ENCODE results near the gene DYRK1A. TPM values are rescaled to one million over a fixed set of nuclear protein-coding genes. Genes with fewer than 3 reads are reported as not detected.

Gene DYRK1A
- total and polyA plus RNA-seq, 7 donors: 21.5 to 105 (median 79.9) TPM

- no peaks in the 10 kb centered on the region for H3K9me3 ChIP-seq
- TF ChIP-seq CTCF (IDR thresholded peaks at IDR 0.05): no peak
- H3K4me1 ChIP-seq: peaks cover 81% of the 10 kb centered on the region
- intact Hi-C loops (cut with DNase I): no loop called here
- 17 to 21% (median 19%) methylated on average over 3 of the region's 3 CpGs for WGBS, 3 donors
- H3K27ac ChIP-seq: peak overlapping the region; percentile 84
- no peaks in the 10 kb centered on the region for H3K27me3 ChIP-seq (ENCODE audit: insufficient read depth in 3 of 3, low read length in 2 of 3)
- no peaks in the 10 kb centered on the region for H3K36me3 ChIP-seq (ENCODE audit: insufficient read depth in 1 of 2, low read depth in 1 of 2)
- DNase-seq: no peak
- peak overlapping the region; percentile 50 for H3K4me3 ChIP-seq
- peak in 1 of 4 donors; percentile 8 for ATAC-seq
Observed at GRCh38 chr21:37435711-37436110, 69.1 kb downstream of the DYRK1A start.

- WGBS, 3 donors: 27 to 39% (median 28%) methylated on average over 2 of the region's 2 CpGs
- no peak for TF ChIP-seq CTCF (IDR thresholded peaks at IDR 0.05)
- intact Hi-C loops (cut with DNase I): no loop called here
- no peaks in the 10 kb centered on the region for H3K27me3 ChIP-seq (ENCODE audit: insufficient read depth in 3 of 3, low read length in 2 of 3)
- no peaks in the 10 kb centered on the region for H3K36me3 ChIP-seq (ENCODE audit: insufficient read depth in 1 of 2, low read depth in 1 of 2)
- DNase-seq (no peak), ATAC-seq (peak; percentile 88 to 90 (median 89))
- peaks cover 81% of the 10 kb centered on the region for H3K4me1 ChIP-seq
- H3K9me3 ChIP-seq: no peaks in the 10 kb centered on the region
- peak overlapping the region; percentile 50 for H3K4me3 ChIP-seq
- H3K27ac ChIP-seq: peak overlapping the region; percentile 84
Observed at GRCh38 chr21:37436174-37436573, 69.6 kb downstream of the DYRK1A start.

GRCh38 chr21:37437376-37438080 is 71.0 kb downstream of the DYRK1A start:
- Histone ChIP-seq H3K27me3 (ENCODE audit: insufficient read depth in 3 of 3, low read length in 2 of 3) (no peaks in the 10 kb centered on the region), H3K9me3 (no peaks in the 10 kb centered on the region), H3K4me1 (peaks cover 81% of the 10 kb centered on the region), H3K4me3 (no peak overlapping the region), H3K36me3 (ENCODE audit: insufficient read depth in 1 of 2, low read depth in 1 of 2) (no peaks in the 10 kb centered on the region), H3K27ac (peak overlapping the region; percentile 84)
- DNase-seq (no peak), ATAC-seq (no peak)
- no peak for TF ChIP-seq CTCF (IDR thresholded peaks at IDR 0.05)
- intact Hi-C loops (cut with DNase I): no loop called here
- 24 to 53% (median 38%) methylated on average over 1 of the region's 1 CpG for WGBS, 3 donors

- Histone ChIP-seq H3K9me3 (no peaks in the 10 kb centered on the region), H3K4me1 (peaks cover 84% of the 10 kb centered on the region), H3K27me3 (ENCODE audit: insufficient read depth in 3 of 3, low read length in 2 of 3) (no peaks in the 10 kb centered on the region), H3K27ac (no peak overlapping the region), H3K36me3 (ENCODE audit: insufficient read depth in 1 of 2, low read depth in 1 of 2) (no peaks in the 10 kb centered on the region), H3K4me3 (no peak overlapping the region)
- 65 to 86% (median 73%) methylated on average over 4 of the region's 4 CpGs for WGBS, 3 donors
- DNase-seq (no peak), ATAC-seq (no peak)
- no peak for TF ChIP-seq CTCF (IDR thresholded peaks at IDR 0.05)
- intact Hi-C loops (cut with DNase I): no loop called here
Observed at GRCh38 chr21:37443683-37444082, 77.1 kb downstream of the DYRK1A start.

GRCh38 chr21:37445228-37445627 is 78.7 kb downstream of the DYRK1A start:
- DNase-seq (no peak), ATAC-seq (peak in 2 of 4 donors; percentile 43 to 45)
- H3K27me3 ChIP-seq (ENCODE audit: insufficient read depth in 3 of 3, low read length in 2 of 3): no peaks in the 10 kb centered on the region
- peaks cover 84% of the 10 kb centered on the region for H3K4me1 ChIP-seq
- no peaks in the 10 kb centered on the region for H3K36me3 ChIP-seq (ENCODE audit: insufficient read depth in 1 of 2, low read depth in 1 of 2)
- WGBS, 3 donors: 38 to 58% (median 42%) methylated on average over 5 of the region's 5 CpGs
- H3K27ac ChIP-seq: no peak overlapping the region
- H3K9me3 ChIP-seq: no peaks in the 10 kb centered on the region
- intact Hi-C loops (cut with DNase I): no loop called here
- no peak for TF ChIP-seq CTCF (IDR thresholded peaks at IDR 0.05)
- no peak overlapping the region for H3K4me3 ChIP-seq

All from psoas muscle (tissue), 8 donors.